Large intestine (tissue), 3 donors: ENCODE results near the gene CNTRL. TPM values are rescaled to one million over a fixed set of nuclear protein-coding genes. Genes with fewer than 3 reads are reported as not detected.

Source experiments
- DNase-seq, 2 donors: peaks; one replicate each; pipeline versions ENCODE4 v3.0.0 to v3.0.0-alpha.2; 2013
- H3K27ac ChIP-seq: one replicate; pipeline ENCODE4 v1.5.1; 2013; ENCODE audit warnings: low read length
- H3K27me3 ChIP-seq: 2 replicates; pipeline ENCODE4 v1.6.1; 2013; ENCODE audit warnings: low read length; ENCODE audit not compliant: control insufficient read depth, insufficient read depth
- H3K36me3 ChIP-seq: 2 replicates; pipeline ENCODE4 v1.6.1; 2013; ENCODE audit warnings: low read length; ENCODE audit not compliant: control insufficient read depth, insufficient read depth
- H3K4me1 ChIP-seq: one replicate; pipeline ENCODE4 v1.6.1; 2013; ENCODE audit warnings: low read length; ENCODE audit not compliant: control insufficient read depth, insufficient read depth
- H3K4me3 ChIP-seq: one replicate; pipeline ENCODE4 v1.5.1; 2013; ENCODE audit warnings: low read length
- H3K9me3 ChIP-seq: one replicate; pipeline ENCODE4 v1.6.1; 2013; ENCODE audit warnings: mild to moderate bottlenecking, low read depth, low read length, moderate library complexity; ENCODE audit not compliant: control insufficient read depth
- WGBS: methylation state at CpG from one replicate; pipeline ENCODE4 v1.1.5; 2013; ENCODE audit warnings: low lambda C conversion rate; ENCODE audit not compliant: insufficient coverage; 5-methylcytosine and 5-hydroxymethylcytosine counted together
- polyA plus RNA-seq: library from polyadenylated mRNA; unstranded; fragments of 120-200 nt; gene quantifications from one replicate; pipeline ENCODE4 v1.2.1, GENCODE V29; 2013

Gene CNTRL
- polyA plus RNA-seq, 1 donor: 15.8 TPM

- DNase-seq: no peak
- Histone ChIP-seq H3K27me3 (no peaks in the 10 kb centered on the region), H3K4me1 (no peaks in the 10 kb centered on the region), H3K36me3 (no peaks in the 10 kb centered on the region), H3K27ac (no peak overlapping the region), H3K9me3 (no peaks in the 10 kb centered on the region), H3K4me3 (no peak overlapping the region)
- WGBS: no CpG with 5 or more reads among the region's 2 CpGs
Observed at GRCh38 chr9:121226175-121226574, 151.4 kb downstream of the CNTRL start.

Other genes with a start within 250 kb of the CNTRL start
- 29.1 TPM for gene PSMD5, start 232.0 kb upstream of the CNTRL start, polyA plus RNA-seq
- gene PHF19, start 197.8 kb upstream of the CNTRL start, polyA plus RNA-seq: 40.2 TPM
- 6.5 TPM for gene TRAF1, start 148.2 kb upstream of the CNTRL start, polyA plus RNA-seq
- 25.9 TPM for gene C5, start 24.7 kb upstream of the CNTRL start, polyA plus RNA-seq
- gene RAB14, start 126.9 kb downstream of the CNTRL start, polyA plus RNA-seq: 66.2 TPM
- 195 TPM for gene GSN, start 193.2 kb downstream of the CNTRL start, polyA plus RNA-seq